ENCODE measurements around the gene CNNM2.

Gene CNNM2

DNA sequence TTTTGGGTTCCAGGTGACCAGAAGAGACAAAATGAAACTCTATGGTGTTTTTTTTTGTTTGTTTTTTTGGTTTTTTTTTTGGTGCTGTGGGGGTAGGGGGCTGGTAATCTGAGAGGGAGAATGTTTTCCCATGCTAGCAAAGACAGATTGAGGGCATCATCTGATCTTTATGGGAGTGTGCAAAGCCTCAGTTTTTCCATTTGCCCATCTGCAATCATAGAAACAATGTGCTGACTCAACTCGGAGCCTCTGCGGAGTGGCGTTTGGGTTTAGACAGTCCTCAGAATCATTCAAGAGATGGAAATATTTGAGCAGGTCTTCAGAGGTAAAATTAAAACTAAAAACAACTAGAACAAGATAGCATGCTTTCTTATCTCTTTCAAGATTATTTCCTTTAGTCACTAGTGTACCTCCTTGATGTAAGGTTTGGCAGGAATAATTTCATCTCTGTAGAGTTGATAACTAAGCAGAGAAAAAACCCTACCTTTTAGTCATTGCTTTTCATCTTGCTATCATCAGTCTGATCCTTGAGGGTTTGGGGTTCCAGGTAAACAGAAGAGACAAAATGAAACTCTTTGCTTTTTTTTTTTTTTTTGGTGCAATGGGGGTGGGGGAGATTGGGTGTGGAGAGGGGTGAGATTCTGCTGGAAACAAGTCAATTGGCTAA is 18.0 kb downstream of the CNNM2 start:
- TF ChIP-seq, protein P1, sequence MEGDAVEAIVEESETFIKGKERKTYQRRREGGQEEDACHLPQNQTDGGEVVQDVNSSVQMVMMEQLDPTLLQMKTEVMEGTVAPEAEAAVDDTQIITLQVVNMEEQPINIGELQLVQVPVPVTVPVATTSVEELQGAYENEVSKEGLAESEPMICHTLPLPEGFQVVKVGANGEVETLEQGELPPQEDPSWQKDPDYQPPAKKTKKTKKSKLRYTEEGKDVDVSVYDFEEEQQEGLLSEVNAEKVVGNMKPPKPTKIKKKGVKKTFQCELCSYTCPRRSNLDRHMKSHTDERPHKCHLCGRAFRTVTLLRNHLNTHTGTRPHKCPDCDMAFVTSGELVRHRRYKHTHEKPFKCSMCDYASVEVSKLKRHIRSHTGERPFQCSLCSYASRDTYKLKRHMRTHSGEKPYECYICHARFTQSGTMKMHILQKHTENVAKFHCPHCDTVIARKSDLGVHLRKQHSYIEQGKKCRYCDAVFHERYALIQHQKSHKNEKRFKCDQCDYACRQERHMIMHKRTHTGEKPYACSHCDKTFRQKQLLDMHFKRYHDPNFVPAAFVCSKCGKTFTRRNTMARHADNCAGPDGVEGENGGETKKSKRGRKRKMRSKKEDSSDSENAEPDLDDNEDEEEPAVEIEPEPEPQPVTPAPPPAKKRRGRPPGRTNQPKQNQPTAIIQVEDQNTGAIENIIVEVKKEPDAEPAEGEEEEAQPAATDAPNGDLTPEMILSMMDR (IDR thresholded peaks at IDR 0.05; ENCODE audit: low read length, missing control alignments): no peak
- no peak overlapping the region for H3K4me3 ChIP-seq (replicated peaks; ENCODE audit: low read depth, low read length)
- DNase-seq (ENCODE audit: low read depth): no peak

DNA sequence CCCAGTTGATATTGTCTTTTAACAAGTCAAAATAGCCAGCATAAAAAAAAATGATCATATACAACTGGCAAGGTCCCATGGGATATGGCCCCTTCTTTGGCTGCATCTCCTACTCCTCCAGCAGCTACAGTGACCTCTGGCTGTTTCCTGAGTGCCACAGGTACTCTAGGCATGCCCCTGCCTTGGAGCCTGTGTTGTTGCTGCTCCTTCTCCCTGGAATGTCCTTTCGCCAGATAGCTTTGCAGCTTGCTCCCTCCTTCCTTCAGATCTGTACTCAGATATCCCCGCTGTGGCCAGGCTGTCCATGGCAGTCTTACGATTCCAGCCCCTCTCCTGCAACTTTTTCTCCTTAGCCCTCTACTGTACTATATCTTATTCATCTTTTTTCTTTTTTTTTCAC is 23.3 kb downstream of the CNNM2 start:
- TF ChIP-seq, protein P1 (IDR thresholded peaks at IDR 0.05; ENCODE audit: low read length, missing control alignments): no peak
- DNase-seq (ENCODE audit: low read depth): no peak
- no peak overlapping the region for H3K4me3 ChIP-seq (replicated peaks; ENCODE audit: low read depth, low read length)

DNA sequence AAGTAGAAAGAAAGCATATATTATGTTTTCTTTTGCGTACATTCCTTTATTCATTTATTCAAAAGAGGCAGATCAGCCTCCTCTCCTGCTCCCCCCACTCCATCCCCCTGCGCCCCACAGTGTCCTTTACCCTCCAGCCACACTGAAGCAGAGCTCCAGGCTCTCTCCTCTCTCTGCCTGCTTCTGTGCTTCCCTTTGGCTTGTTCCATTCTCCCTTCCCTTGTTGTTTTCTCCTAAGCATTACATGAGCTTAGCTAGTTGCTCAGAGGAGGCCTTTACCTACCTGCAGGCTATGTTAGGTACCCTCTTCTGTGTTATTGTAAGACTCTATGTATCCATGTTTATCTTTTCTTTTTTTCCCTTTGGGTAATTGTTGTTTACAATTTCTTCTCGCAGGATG is 27.4 kb downstream of the CNNM2 start:
- no peak for DNase-seq (ENCODE audit: low read depth)
- TF ChIP-seq, protein P1 (IDR thresholded peaks at IDR 0.05; ENCODE audit: low read length, missing control alignments): no peak

DNA sequence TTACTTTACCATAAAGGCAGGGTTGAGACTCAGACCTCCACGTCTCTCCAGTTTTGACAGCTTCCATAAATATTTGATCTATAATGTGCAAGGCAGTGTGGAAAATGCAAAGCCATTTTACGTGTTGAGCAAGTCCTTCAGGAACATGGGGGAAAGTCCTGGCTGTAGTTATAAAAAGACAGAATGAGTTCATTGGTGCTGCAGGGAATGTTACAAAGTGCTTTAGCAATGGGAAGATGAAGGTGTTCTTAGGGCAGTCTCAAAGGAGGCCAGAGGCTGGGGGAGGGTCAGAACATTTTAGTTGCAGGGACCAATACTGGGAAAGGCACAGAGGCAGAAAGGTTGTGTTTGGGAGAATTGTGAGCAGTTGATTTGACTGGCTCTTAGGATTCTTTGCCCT is 27.9 kb downstream of the CNNM2 start:
- H3K4me3 ChIP-seq (replicated peaks; ENCODE audit: low read depth, low read length): no peak overlapping the region
- TF ChIP-seq, protein P1 (IDR thresholded peaks at IDR 0.05; ENCODE audit: low read length, missing control alignments): no peak
- DNase-seq (ENCODE audit: low read depth): no peak

More for the DNA sequence above, 27.4 kb downstream of the CNNM2 start:
- no peak overlapping the region for H3K4me3 ChIP-seq (replicated peaks; ENCODE audit: low read depth, low read length)

DNA sequence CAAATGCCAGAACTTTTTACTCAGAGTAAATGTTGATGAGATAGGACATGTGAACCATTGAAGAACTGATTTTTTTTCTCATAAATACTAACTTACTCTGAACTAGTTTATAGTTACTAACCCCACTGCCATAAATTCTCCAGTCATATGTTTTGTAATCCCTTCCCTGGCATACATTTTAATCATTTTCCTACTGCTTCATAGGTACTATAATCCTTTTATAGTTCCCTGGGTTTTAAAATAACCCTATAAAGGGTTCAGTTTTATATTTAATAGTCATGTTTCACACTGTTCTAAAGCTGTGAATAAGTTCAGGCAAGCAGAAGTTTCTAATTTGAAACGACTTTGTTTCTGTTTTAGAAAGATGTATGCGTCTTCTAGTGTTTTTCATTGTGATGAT is 28.9 kb downstream of the CNNM2 start:
- TF ChIP-seq, protein P1 (IDR thresholded peaks at IDR 0.05; ENCODE audit: low read length, missing control alignments): no peak

DNA sequence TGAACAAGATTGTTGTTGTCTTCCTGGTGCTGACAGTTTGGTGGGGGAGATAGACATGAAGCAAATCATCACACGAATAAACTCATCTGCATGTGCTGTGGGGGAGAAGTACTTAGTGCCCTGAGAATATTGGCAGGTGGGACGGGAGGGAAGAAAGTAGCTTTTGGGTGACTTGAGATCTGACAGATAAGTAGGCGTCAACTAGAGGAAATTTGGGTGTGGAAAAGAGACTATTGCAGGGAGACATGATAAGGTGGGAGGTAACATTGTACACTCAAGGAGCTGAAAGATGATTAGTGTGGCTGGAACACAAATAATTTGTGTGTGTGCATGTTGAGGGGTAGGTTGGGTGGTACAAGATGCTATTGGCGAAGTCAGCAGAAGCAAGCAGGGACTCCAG is 30.1 kb downstream of the CNNM2 start:
- no peak overlapping the region for H3K4me3 ChIP-seq (replicated peaks; ENCODE audit: low read depth, low read length)
- no peak for DNase-seq (ENCODE audit: low read depth)
- TF ChIP-seq, protein P1 (IDR thresholded peaks at IDR 0.05; ENCODE audit: low read length, missing control alignments): no peak

More for the DNA sequence above, 28.9 kb downstream of the CNNM2 start:
- DNase-seq (ENCODE audit: low read depth): no peak
- no peak overlapping the region for H3K4me3 ChIP-seq (replicated peaks; ENCODE audit: low read depth, low read length)

DNA sequence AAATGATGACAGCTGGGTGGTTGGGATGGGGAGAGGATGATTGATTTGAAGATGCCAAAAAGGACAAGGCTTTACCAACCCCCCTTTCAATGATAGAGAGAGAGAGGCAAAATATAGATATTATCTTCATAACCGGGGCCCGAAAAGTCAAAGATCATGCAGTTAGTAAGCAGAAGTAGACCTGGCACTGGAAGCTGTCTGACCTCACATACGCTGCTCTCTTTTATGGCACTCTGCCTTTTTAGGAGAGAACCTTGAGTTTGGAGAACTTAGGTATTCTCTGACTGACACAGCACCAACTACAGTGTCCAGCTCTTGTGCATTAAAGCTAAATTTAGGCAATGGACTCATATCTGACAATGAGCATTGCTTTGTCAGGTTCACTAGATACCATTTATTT is 30.7 kb downstream of the CNNM2 start:
- TF ChIP-seq, protein P1 (IDR thresholded peaks at IDR 0.05; ENCODE audit: low read length, missing control alignments): no peak
- no peak overlapping the region for H3K4me3 ChIP-seq (replicated peaks; ENCODE audit: low read depth, low read length)

More for the DNA sequence above, 30.7 kb downstream of the CNNM2 start:
- DNase-seq (ENCODE audit: low read depth): no peak
